GM23338 (cell line): ENCODE data around the gene CCSER2.

Experiments used
- CREB1 ChIP-seq: fragments of 250-450 bp; sonication (Bioruptor Pico); IDR thresholded peaks from 2 replicates; pipeline ENCODE4 v1.5.0; 2020; ENCODE audit warnings: low read depth, mild to moderate bottlenecking, moderate library complexity
- EZH2 ChIP-seq: fragments of 200-600 bp; sonication (generic); IDR thresholded peaks from one replicate; pipeline ENCODE4 v1.8.0; 2017; ENCODE audit warnings: antibody characterized with exemption, mild to moderate bottlenecking, low read depth; ENCODE audit not compliant: unreplicated experiment
- EZH2phosphoT487 ChIP-seq: fragments of 200-600 bp; sonication (generic); IDR thresholded peaks from one replicate; pipeline ENCODE4 v1.8.1; 2018; ENCODE audit warnings: antibody characterized with exemption; ENCODE audit not compliant: unreplicated experiment
- POLR2AphosphoS5 ChIP-seq: IDR thresholded peaks from 2 replicates; pipeline ENCODE4 v1.6.1; 2016; ENCODE audit warnings: antibody characterized with exemption, low read depth
- ZNF114 ChIP-seq: fragments of 250-450 bp; sonication (Bioruptor Pico); IDR thresholded peaks from 2 replicates; pipeline ENCODE4 v1.5.0; 2020; ENCODE audit warnings: mild to moderate bottlenecking, moderate library complexity
- ZNF331 ChIP-seq: fragments of 250-450 bp; sonication (Bioruptor Pico); IDR thresholded peaks from 2 replicates; pipeline ENCODE4 v1.5.0; 2020; ENCODE audit warnings: low read depth, mild to moderate bottlenecking, moderate library complexity
- ZNF462 ChIP-seq: fragments of 250-450 bp; sonication (Bioruptor Pico); IDR thresholded peaks from 2 replicates; pipeline ENCODE4 v1.5.0; 2020; ENCODE audit warnings: mild to moderate bottlenecking, moderate library complexity
- TF ChIP-seq, protein P1 (sequence below), 2 experiments: fragments of 200-600 bp in 1 of 2; sonication (generic) in 1 of 2; conservative IDR thresholded peaks; 2 replicates each; pipeline versions ENCODE4 v1.5.1 to v1.6.1; 2016 to 2017; ENCODE audit warnings: antibody characterized with exemption in 2 of 2, low read depth in 2 of 2, mild to moderate bottlenecking in 2 of 2, moderate library complexity in 1 of 2
- TF ChIP-seq, protein P2 (sequence below): IDR thresholded peaks from one replicate; pipeline ENCODE4 v1.6.1; 2018; ENCODE audit warnings: antibody characterized with exemption; ENCODE audit not compliant: unreplicated experiment

DNA sequence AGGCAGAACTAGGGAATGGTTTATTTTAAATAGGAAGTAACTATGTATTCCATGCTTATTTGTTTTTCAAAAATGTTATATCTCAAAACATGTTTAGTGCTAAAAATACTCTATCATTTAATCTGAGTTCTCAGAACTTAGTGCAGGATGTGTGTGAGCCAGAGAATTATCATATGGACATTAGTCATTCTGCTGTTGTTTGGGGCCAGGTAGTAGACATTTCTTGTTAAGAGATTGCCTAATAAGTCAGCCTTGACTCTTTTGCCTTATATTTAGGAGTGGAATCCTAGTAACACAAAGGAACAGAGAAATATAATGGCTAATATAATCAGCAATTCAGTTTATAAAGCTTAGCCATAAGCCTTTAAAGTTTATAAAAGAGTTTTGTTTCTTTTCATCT, 149.8 kb downstream of the CCSER2 start:
- TF ChIP-seq, protein P1, sequence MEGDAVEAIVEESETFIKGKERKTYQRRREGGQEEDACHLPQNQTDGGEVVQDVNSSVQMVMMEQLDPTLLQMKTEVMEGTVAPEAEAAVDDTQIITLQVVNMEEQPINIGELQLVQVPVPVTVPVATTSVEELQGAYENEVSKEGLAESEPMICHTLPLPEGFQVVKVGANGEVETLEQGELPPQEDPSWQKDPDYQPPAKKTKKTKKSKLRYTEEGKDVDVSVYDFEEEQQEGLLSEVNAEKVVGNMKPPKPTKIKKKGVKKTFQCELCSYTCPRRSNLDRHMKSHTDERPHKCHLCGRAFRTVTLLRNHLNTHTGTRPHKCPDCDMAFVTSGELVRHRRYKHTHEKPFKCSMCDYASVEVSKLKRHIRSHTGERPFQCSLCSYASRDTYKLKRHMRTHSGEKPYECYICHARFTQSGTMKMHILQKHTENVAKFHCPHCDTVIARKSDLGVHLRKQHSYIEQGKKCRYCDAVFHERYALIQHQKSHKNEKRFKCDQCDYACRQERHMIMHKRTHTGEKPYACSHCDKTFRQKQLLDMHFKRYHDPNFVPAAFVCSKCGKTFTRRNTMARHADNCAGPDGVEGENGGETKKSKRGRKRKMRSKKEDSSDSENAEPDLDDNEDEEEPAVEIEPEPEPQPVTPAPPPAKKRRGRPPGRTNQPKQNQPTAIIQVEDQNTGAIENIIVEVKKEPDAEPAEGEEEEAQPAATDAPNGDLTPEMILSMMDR (conservative IDR thresholded peaks at IDR 0.05; ENCODE audit: low read depth in 2 of 2) = no peak
- no peak for TF ChIP-seq EZH2
- TF ChIP-seq, protein P2, sequence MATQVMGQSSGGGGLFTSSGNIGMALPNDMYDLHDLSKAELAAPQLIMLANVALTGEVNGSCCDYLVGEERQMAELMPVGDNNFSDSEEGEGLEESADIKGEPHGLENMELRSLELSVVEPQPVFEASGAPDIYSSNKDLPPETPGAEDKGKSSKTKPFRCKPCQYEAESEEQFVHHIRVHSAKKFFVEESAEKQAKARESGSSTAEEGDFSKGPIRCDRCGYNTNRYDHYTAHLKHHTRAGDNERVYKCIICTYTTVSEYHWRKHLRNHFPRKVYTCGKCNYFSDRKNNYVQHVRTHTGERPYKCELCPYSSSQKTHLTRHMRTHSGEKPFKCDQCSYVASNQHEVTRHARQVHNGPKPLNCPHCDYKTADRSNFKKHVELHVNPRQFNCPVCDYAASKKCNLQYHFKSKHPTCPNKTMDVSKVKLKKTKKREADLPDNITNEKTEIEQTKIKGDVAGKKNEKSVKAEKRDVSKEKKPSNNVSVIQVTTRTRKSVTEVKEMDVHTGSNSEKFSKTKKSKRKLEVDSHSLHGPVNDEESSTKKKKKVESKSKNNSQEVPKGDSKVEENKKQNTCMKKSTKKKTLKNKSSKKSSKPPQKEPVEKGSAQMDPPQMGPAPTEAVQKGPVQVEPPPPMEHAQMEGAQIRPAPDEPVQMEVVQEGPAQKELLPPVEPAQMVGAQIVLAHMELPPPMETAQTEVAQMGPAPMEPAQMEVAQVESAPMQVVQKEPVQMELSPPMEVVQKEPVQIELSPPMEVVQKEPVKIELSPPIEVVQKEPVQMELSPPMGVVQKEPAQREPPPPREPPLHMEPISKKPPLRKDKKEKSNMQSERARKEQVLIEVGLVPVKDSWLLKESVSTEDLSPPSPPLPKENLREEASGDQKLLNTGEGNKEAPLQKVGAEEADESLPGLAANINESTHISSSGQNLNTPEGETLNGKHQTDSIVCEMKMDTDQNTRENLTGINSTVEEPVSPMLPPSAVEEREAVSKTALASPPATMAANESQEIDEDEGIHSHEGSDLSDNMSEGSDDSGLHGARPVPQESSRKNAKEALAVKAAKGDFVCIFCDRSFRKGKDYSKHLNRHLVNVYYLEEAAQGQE = no peak
- no peak for TF ChIP-seq POLR2AphosphoS5
- no peak for TF ChIP-seq CREB1 (CRISPR knock-in tag)
- no peak for TF ChIP-seq ZNF331 (CRISPR knock-in tag)
- no peak for TF ChIP-seq EZH2phosphoT487
- no peak for TF ChIP-seq ZNF462 (CRISPR knock-in tag)
- no peak for TF ChIP-seq ZNF114 (CRISPR knock-in tag)
